ENCODE results near the gene ANKIB1.

DNA sequence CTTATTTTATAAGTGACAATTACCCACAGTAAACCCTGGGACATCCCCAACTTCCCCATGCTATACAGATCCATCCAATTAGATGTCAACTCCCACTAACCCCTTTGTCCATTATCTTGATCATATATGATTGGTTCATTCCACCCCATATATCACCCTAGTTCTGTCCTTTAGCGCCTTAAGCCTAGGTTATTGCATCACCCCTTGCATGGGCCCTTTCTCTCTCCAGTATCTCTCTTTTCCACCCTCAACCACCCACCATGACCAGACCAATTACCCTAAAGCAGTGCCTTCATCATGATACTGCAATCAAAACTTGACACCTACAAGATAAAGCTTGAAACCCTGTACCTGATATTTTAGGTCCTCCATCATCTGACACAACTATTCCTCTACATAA lies 163.6 kb downstream of the ANKIB1 start:
- TF ChIP-seq, protein P1, sequence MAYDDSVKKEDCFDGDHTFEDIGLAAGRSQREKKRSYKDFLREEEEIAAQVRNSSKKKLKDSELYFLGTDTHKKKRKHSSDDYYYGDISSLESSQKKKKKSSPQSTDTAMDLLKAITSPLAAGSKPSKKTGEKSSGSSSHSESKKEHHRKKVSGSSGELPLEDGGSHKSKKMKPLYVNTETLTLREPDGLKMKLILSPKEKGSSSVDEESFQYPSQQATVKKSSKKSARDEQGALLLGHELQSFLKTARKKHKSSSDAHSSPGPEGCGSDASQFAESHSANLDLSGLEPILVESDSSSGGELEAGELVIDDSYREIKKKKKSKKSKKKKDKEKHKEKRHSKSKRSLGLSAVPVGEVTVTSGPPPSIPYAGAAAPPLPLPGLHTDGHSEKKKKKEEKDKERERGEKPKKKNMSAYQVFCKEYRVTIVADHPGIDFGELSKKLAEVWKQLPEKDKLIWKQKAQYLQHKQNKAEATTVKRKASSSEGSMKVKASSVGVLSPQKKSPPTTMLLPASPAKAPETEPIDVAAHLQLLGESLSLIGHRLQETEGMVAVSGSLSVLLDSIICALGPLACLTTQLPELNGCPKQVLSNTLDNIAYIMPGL (CRISPR knock-in tag; IDR thresholded peaks at IDR 0.05; ENCODE audit: borderline replicate concordance): no peak
- TF ChIP-seq EP300 (IDR thresholded peaks at IDR 0.05): no peak
- TF ChIP-seq RNF2 (IDR thresholded peaks at IDR 0.05; ENCODE audit: borderline replicate concordance, low read depth): no peak
- TF ChIP-seq RFX5 (IDR thresholded peaks at IDR 0.05): no peak
- TF ChIP-seq CTCF (IDR thresholded peaks at IDR 0.05): no peak
- TF ChIP-seq TP53 (CRISPR knock-in tag; IDR thresholded peaks at IDR 0.05): no peak
- TF ChIP-seq POLR2A (IDR thresholded peaks at IDR 0.05; ENCODE audit: low read length): no peak
- no peak for TF ChIP-seq REST (IDR thresholded peaks at IDR 0.05)
- no peak for TF ChIP-seq ESRRA (IDR thresholded peaks at IDR 0.05; ENCODE audit: borderline replicate concordance, low read length)
- no peak for TF ChIP-seq MYC (IDR thresholded peaks at IDR 0.05; ENCODE audit: borderline replicate concordance, low read length)
- no peak for TF ChIP-seq RAD21 (conservative IDR thresholded peaks at IDR 0.05 in 1 of 2, IDR thresholded peaks at IDR 0.05 in 1 of 2)
- no peak for TF ChIP-seq EHMT2 (IDR thresholded peaks at IDR 0.05; ENCODE audit: low read depth)
- TF ChIP-seq CHD2 (IDR thresholded peaks at IDR 0.05; ENCODE audit: low read length, partially characterized antibody): no peak
- TF ChIP-seq SMC3 (IDR thresholded peaks at IDR 0.05): no peak

Measured in A549 (cell line).